ENCODE measurements around the gene TARDBP. TPM values are rescaled to one million over a fixed set of nuclear protein-coding genes. Genes with fewer than 3 reads are reported as not detected.

TARDBP gene
- total RNA-seq, 1 experiment from 2014 or later = 207 TPM

GRCh38 chr1:11024154-11024873, 11.9 kb downstream of the TARDBP start:
- H3K4ac ChIP-seq (ENCODE audit: low read depth, low read length) = no peak overlapping the region
- Mint-ChIP-seq H3K27me3 (ENCODE audit: low read depth) (no peaks in the 10 kb centered on the region), H3K9me3 (no peaks in the 10 kb centered on the region), H3K4me1 (peaks cover 0 to 19% of the 10 kb centered on the region in 2 experiments; a peak in 2 of 4 replicates), H3K36me3 (ENCODE audit: insufficient read depth in 1 of 3, low read depth in 3 of 3) (peaks cover 42 to 93% (median 77%) of the 10 kb centered on the region in 3 experiments; a peak in 6 of 7 replicates), H3K4me3 (no peak overlapping the region), H3K27ac (peak overlapping the region in 1 of 3 experiments; percentile 84; a peak in 2 of 7 replicates)
- H3K23me2 ChIP-seq (ENCODE audit: insufficient read length, low read depth, low read length, poor library complexity, severe bottlenecking) = no peaks in the 10 kb centered on the region
- H4K5ac ChIP-seq (ENCODE audit: insufficient read length, low read depth, low read length) = no peak overlapping the region
- no peaks in the 10 kb centered on the region for H3K9me3 ChIP-seq (ENCODE audit: control insufficient read depth, low read depth, low read length)
- no peak overlapping the region for H4K8ac ChIP-seq (replicated peaks; ENCODE audit: insufficient read length, low read depth, low read length)
- H3T11ph ChIP-seq (ENCODE audit: low read length) = no peak overlapping the region
- no peak overlapping the region for H3K4me2 ChIP-seq (ENCODE audit: insufficient read depth, insufficient read length, low read length)
- H3K27ac ChIP-seq (ENCODE audit: insufficient read length, low read depth, low read length) = no peak overlapping the region
- H3K18ac ChIP-seq (ENCODE audit: insufficient read length, low read depth, low read length) = no peak overlapping the region
- no peak overlapping the region for H2AK5ac ChIP-seq (ENCODE audit: insufficient read length, low read length)
- H3K79me2 ChIP-seq (ENCODE audit: insufficient read depth, low read length) = no peaks in the 10 kb centered on the region
- no CpG with 5 or more reads among the region's 3 CpGs for WGBS (ENCODE audit: extremely low coverage, insufficient read length, low lambda C conversion rate)
- no peak for TF ChIP-seq CTCF (conservative IDR thresholded peaks at IDR 0.05)
- peaks cover 2% of the 10 kb centered on the region for H3K79me1 ChIP-seq (ENCODE audit: insufficient read depth, low read depth, low read length, poor library complexity, severe bottlenecking)
- H3K56ac ChIP-seq (ENCODE audit: insufficient read length, low read depth, low read length) = no peak overlapping the region
- no peaks in the 10 kb centered on the region for H3K4me1 ChIP-seq (ENCODE audit: insufficient read depth, low read length)
- H3K14ac ChIP-seq (ENCODE audit: insufficient read depth, low read length) = no peak overlapping the region
- H2BK120ac ChIP-seq (ENCODE audit: low read depth, low read length, poor library complexity, severe bottlenecking) = no peak overlapping the region
- DNase-seq = no peak
- no peak overlapping the region for H2BK20ac ChIP-seq (ENCODE audit: low read depth, low read length, poor library complexity, severe bottlenecking)
- H4K20me1 ChIP-seq (ENCODE audit: control insufficient read depth, insufficient read depth, insufficient read length) = no peaks in the 10 kb centered on the region
- H2BK5ac ChIP-seq (ENCODE audit: insufficient read length, low read length) = no peak overlapping the region
- no peak overlapping the region for H2AFZ ChIP-seq (ENCODE audit: low read length)
- H3K23ac ChIP-seq (ENCODE audit: insufficient read length, low read depth, low read length) = no peak overlapping the region
- H2BK12ac ChIP-seq (ENCODE audit: insufficient read length, low read depth, low read length) = no peak overlapping the region
- H3K27me3 ChIP-seq (ENCODE audit: insufficient read depth, low read length) = no peaks in the 10 kb centered on the region
- H4K91ac ChIP-seq (ENCODE audit: insufficient read length, low read depth, low read length) = no peak overlapping the region
- H2BK15ac ChIP-seq (ENCODE audit: low read depth, low read length) = no peak overlapping the region
- H3K9ac ChIP-seq (ENCODE audit: extremely low read depth, insufficient read length, low read length) = no peak overlapping the region

Measured in H9 (cell line).